Measurements from ENCODE around the gene MYO1D.

MYO1D gene

GRCh38 chr17:32631341-32632096, 245.4 kb downstream of the MYO1D start:
- H3K4me3 ChIP-seq (ENCODE audit: low read depth, low read length) = no peak overlapping the region

GRCh38 chr17:32629563-32630190, 247.2 kb downstream of the MYO1D start:
- H3K4me3 ChIP-seq (ENCODE audit: low read depth, low read length) = no peak overlapping the region

DNA sequence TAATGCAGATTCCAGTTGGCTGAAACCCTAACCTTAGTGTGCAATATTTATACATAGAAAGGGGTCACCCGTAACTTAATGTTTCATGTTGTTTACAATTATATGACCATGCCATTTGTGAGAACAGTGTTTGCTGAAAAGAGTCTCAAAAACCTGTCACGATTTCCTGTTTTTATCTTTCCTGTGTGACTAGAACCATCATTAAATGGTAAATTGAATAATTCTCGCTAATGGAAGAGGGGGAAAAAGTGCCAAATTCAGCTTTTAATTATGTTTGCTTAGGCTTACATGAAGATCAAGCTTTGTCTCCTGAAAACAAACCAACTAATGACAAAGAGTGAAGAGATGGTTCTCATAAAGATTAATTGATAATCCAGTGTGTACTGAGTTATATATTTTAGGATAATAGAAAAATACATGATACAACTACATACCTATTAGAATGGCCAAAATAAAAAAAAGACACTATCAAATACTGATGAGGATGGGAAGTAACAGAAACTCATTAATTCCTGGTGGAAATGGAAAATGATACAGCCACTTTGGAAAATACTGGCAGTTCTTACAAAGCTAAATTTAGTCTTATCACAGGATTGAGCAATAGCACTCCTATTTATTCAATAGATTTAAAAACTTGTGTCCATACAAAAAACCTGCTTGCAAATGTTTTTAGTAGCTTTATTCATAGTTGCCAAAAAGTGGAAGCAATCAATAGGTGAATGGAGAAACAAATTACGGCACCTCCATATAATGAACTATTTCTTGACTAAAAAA, 248.5 kb downstream of the MYO1D start:
- no peak overlapping the region for H3K4me3 ChIP-seq (ENCODE audit: low read depth, low read length)

DNA sequence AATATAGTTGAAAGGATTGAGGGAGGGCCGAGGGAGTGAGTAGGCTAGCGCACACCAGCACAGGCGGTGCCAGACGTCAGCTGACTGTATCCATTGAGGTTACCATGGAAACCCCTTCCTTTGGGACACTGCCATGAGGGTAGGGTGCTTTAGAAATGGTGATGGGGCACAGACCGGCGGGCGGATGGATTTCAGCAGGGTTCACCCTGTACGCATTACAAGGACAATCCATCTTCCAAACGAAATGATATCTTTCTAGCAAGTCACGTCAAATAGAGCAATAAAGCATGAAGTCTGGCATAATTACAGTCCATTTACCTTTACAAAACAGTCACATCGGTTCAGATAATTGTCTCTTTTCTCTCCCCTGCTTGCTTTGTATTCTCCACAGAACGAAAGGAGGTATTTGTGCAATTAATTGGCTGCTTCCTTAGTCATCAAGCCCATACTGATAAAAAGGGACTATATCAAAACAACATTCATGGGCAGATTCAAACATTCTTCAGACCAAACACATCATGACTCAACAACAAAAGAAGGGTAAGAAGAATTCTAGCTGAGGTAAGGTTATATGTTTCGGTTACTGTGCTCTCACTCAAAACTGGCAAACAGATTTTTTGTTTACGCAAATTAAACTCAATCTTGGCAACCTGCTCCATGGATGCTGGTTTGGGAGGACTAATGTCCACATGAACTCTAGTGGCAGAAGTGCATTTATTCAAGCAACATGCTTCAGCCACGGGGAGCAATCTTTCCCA, 249.5 kb downstream of the MYO1D start:
- no peak overlapping the region for H3K4me3 ChIP-seq (ENCODE audit: low read depth, low read length)

DNA sequence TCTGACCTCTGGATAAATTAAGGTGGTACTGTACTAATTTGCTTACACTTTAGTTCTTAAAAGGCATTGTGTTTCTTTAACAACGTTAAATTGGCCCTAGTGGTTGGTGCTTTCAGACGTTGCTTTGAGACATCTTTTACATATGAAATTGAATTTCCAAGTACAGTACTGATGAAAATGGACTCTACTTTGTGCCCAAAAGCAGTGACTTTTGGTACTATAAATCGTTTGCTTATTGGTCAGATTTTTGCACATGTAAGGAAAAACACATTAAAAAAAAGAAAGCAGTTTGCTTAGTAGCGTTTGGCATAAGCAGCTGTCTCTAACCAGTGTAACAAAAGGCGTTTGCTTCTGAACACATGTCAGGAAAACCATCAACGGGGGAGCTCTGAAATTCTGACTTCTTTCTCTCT, 250.5 kb downstream of the MYO1D start:
- no peak overlapping the region for H3K4me3 ChIP-seq (ENCODE audit: low read depth, low read length)

GRCh38 chr17:32625971-32626370, 251.0 kb downstream of the MYO1D start:
- H3K4me3 ChIP-seq (ENCODE audit: low read depth, low read length) = no peak overlapping the region

- no peak overlapping the region for H3K4me3 ChIP-seq (ENCODE audit: low read depth, low read length)
These were observed 253.7 kb downstream of the MYO1D start for GRCh38 chr17:32623196-32623595.

DNA sequence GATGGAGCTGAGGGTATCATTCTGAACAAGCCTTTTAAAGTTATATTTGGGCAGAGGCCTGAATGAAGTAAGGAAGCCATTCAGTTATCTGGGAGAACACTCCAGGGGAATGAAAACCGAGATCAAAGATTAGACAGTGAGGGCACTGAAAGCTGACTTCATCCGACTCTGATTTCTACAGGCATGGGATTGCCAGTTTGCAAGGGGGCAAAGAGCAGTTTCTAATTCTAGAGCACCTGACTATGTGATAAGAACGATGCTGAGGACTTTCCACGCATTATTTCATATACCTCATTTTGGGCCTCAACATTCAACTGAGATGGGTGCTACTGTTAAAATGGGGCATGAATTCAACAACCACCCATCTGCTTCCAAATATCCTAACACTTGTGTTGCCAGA, 254.4 kb downstream of the MYO1D start:
- H3K4me3 ChIP-seq (ENCODE audit: low read depth, low read length) = no peak overlapping the region

- no peak overlapping the region for H3K4me3 ChIP-seq (ENCODE audit: low read depth, low read length)
These were observed 255.2 kb downstream of the MYO1D start for GRCh38 chr17:32621612-32622312.

DNA sequence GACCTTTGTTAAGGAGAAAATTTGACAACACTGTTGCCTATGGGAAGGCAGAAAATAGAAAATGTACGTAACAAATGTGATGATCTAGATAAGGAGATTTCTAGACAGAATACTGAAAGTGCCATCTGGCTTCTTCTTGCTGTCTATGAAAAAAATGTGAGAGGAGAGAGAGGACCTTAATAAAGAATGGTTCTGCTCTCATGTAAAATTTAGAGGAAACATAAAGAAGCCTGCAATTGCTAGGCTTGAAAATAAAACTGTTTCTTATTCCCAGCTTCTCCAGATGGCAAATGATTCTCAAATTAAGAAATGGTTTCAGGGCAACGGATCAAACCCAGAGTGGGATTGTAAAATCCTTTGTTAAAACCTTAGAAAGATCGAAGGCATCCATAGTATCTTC, 261.6 kb downstream of the MYO1D start:
- no peak overlapping the region for H3K4me3 ChIP-seq (ENCODE audit: low read depth, low read length)

- H3K4me3 ChIP-seq (ENCODE audit: low read depth, low read length) = no peak overlapping the region
These were observed 266.0 kb downstream of the MYO1D start for GRCh38 chr17:32610943-32611342.

GRCh38 chr17:32609884-32610650, 266.9 kb downstream of the MYO1D start:
- H3K4me3 ChIP-seq (ENCODE audit: low read depth, low read length) = no peak overlapping the region

DNA sequence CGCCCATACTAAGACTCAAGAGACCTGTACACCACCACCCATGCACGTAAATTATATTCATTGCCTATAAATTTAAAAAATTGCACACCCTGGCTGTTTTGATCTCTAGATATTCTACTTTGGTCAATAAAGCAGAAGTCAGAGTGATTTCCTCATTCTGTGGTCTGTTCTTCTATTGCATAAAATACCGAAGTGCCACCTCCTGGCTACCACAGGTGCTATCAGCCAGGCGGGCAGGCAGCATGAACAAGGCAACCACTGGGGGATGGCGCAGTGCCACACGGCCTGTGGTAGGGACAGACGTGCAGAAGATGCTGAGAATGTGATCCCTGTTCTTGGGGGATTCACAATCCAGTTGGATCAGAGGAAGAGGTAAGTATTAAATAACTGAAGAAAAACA, 267.8 kb downstream of the MYO1D start:
- no peak overlapping the region for H3K4me3 ChIP-seq (ENCODE audit: low read depth, low read length)

- H3K4me3 ChIP-seq (ENCODE audit: low read depth, low read length) = no peak overlapping the region
These were observed 268.7 kb downstream of the MYO1D start for GRCh38 chr17:32608267-32608666.

- H3K4me3 ChIP-seq (ENCODE audit: low read depth, low read length) = no peak overlapping the region
These were observed 272.0 kb downstream of the MYO1D start for GRCh38 chr17:32604966-32605365.

DNA sequence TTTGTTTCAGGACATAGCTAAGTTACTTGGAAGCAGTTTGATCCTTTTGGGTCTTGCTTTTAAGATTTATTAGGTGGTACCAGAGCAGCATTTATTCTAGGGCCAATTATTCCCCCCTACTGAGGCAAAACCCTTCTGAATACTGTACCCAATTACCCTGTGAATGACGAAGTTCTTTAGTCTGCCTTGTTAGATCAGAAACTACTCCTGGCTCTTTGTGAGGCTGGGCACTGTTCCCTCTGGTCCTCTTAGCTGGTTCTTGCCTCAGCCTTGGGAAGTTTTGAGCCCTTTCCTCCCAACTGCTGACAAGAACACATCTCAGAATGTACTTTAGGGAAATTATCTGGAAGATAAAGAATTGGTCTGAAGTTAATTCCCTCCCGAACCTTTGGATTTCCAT, 274.5 kb downstream of the MYO1D start:
- H3K4me3 ChIP-seq (ENCODE audit: low read depth, low read length) = no peak overlapping the region

DNA sequence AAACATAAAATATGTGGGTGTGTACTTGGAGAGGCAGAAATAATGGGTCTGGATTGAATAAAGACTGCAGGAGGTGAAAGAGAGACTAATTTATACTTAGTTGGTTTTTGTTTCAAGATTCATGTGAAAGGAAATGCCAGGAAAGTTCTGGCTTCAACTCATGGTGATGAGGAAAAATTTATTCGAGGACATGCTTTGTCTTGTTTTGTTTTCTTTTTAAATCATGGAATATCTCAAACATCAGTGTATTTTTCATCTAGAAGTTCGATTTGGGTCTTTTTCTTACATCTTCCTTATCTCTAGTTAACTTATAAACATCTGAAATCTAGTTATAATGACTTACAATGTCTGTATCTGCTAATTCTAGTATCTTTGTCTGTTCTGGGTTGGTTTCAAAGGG, 275.1 kb downstream of the MYO1D start:
- no peak overlapping the region for H3K4me3 ChIP-seq (ENCODE audit: low read depth, low read length)

DNA sequence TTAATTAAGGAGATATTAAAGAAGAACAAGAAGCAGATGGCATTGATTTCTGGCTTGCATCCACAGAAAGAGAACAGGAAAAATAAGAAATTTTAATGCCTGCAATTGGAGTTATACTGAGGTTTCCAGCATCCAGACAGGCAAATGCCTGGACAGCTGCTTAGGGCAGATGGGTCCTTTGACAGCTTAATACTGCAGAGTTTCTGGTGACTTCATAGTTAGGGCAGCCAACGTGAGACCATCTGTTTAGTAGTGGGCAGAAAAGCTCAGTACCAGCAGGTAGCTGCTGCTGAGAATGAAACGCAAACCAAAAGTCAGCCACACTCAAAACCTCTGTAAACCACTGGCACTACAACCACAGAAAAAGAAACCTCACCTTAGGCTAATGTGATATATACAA, 280.3 kb downstream of the MYO1D start:
- no peak overlapping the region for H3K4me3 ChIP-seq (ENCODE audit: low read depth, low read length)

DNA sequence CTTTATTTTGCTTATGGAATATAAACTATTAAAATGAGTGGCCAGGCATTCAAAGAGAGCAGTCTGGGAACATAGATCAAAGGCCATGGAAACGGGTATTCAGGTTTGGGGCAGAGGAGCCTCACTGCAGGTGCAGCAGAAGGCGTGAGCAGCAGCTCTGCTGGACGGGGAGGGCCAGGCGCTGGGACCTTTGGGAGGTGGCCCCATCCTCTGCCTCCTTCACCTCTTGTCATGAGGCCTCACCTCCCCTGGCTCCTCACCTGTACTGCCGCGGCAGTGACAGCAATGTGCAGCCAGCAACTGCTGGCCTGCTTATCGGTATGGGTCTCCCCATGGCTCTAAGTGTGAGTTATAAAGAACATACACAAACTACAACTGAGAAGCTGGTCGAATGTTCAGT, 280.7 kb downstream of the MYO1D start:
- H3K4me3 ChIP-seq (ENCODE audit: low read depth, low read length) = no peak overlapping the region

DNA sequence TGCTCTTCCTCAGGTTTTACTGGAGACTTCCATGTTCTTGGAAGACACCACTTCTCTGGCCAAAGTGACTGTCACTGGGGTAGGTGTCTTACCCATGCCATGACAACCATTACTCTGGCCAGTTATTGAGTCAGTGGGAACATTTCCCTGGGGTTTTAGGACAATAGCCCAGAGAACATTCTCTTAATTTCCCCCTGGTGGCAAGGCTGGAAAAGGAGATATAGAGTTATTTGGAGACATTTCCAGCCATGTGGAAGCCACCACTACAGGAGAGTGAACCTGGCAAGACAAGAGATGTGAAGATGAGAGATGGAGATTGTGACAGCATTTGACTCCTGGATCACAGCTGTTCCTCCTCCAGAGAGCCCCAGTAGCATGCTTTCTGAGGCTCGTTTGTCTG, 283.9 kb downstream of the MYO1D start:
- H3K4me3 ChIP-seq (ENCODE audit: low read depth, low read length) = no peak overlapping the region

Measured in iPS-11a (cell line).